ENCODE data around the gene SLC12A9. TPM values are rescaled to one million over a fixed set of nuclear protein-coding genes. Genes with fewer than 3 reads are reported as not detected.
"Not testable (repeated sequence)": the region's sequence is repeated elsewhere in the genome, so short reads cannot be mapped to it uniquely, and the experiment has no call there.

The SLC12A9 gene
- total and polyA plus RNA-seq, 5 donors from 2014 or later = 5.7 to 42.7 (median 6.3) TPM

- ATAC-seq (ENCODE audit: low read depth in 2 of 2) (no peak), DNase-seq (no peak)
- Histone ChIP-seq H3K4me3 (ENCODE audit: low read depth, low read length) (no peak overlapping the region), H3K36me3 (ENCODE audit: control insufficient read depth, insufficient read depth, low read length) (no peaks in the 10 kb centered on the region), H3K27me3 (ENCODE audit: control insufficient read depth, insufficient read depth, low read length) (peaks cover 13% of the 10 kb centered on the region), H3K9me3 (ENCODE audit: control insufficient read depth in 2 of 2, low read length in 2 of 2) (no peaks in the 10 kb centered on the region), H3K27ac (ENCODE audit: insufficient read depth, low read length, poor library complexity, severe bottlenecking) (no peak overlapping the region), H3K4me1 (ENCODE audit: control insufficient read depth, insufficient read depth, low read length, poor library complexity, severe bottlenecking) (peaks cover 14% of the 10 kb centered on the region)
- Mint-ChIP-seq H3K27me3 (peaks cover 44% of the 10 kb centered on the region), H3K9me3 (peaks cover 0 to 6% (median 0%) of the 10 kb centered on the region in 7 donors), H3K27ac (peak overlapping the region in 1 of 3 donors; percentile 57), H3K4me3 (no peak overlapping the region), H3K36me3 (peaks cover 4% of the 10 kb centered on the region), H3K4me1 (peaks cover 0 to 10% (median 4%) of the 10 kb centered on the region in 4 donors)
These were observed 48.5 kb downstream of the SLC12A9 start for GRCh38 chr7:100900978-100901377.

GRCh38 chr7:100901921-100902332, 49.4 kb downstream of the SLC12A9 start:
- no peak for DNase-seq
- H3K27me3 ChIP-seq (ENCODE audit: control insufficient read depth, insufficient read depth, low read length) = peaks cover 8% of the 10 kb centered on the region
- H3K4me1 ChIP-seq (ENCODE audit: control insufficient read depth, insufficient read depth, low read length, poor library complexity, severe bottlenecking) = peaks cover 5% of the 10 kb centered on the region
- peaks cover 4% of the 10 kb centered on the region for H3K36me3 Mint-ChIP-seq
- no peak overlapping the region for H3K27ac ChIP-seq (ENCODE audit: insufficient read depth, low read length, poor library complexity, severe bottlenecking)
- peaks cover 0 to 5% (median 0%) of the 10 kb centered on the region in 7 donors for H3K9me3 Mint-ChIP-seq
- peaks cover 0 to 5% (median 0%) of the 10 kb centered on the region in 4 donors for H3K4me1 Mint-ChIP-seq
- H3K4me3 ChIP-seq (ENCODE audit: low read depth, low read length) = no peak overlapping the region
- ATAC-seq (ENCODE audit: low read depth in 2 of 2) = no peak
- no peak overlapping the region for H3K4me3 Mint-ChIP-seq
- H3K27ac Mint-ChIP-seq = no peak overlapping the region
- no peaks in the 10 kb centered on the region for H3K9me3 ChIP-seq (ENCODE audit: control insufficient read depth in 2 of 2, low read length in 2 of 2)
- no peaks in the 10 kb centered on the region for H3K36me3 ChIP-seq (ENCODE audit: control insufficient read depth, insufficient read depth, low read length)
- peaks cover 38% of the 10 kb centered on the region for H3K27me3 Mint-ChIP-seq

GRCh38 chr7:100902638-100903037, 50.1 kb downstream of the SLC12A9 start:
- peaks cover 32% of the 10 kb centered on the region for H3K27me3 Mint-ChIP-seq
- H3K9me3 ChIP-seq (ENCODE audit: control insufficient read depth in 2 of 2, low read length in 2 of 2) = no peaks in the 10 kb centered on the region

DNA sequence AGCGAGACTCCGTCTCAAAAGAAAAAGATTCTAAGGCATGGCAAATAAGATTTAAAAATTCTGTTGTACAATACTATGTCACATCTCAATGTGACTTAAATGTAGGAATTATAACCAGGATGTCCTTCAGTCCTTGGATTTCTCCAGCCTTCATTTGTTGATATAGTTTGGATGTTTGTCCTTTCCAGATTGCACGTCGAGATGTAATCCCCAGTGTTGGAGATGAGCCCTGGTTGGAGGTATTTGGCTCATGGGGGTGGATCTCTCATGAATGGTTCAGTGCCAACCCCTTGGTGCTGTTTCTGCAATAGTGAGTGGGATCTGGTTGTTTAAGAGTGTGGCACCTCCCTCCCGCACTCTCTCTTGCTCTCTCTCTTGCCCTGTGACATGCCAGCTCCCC, 56.0 kb downstream of the SLC12A9 start:
- no peak for ATAC-seq (ENCODE audit: low read depth in 2 of 2)

More at GRCh38 chr7:100902638-100903037, 50.1 kb downstream of the SLC12A9 start:
- Histone ChIP-seq H3K27ac (ENCODE audit: insufficient read depth, low read length, poor library complexity, severe bottlenecking) (no peak overlapping the region), H3K27me3 (ENCODE audit: control insufficient read depth, insufficient read depth, low read length) (peaks cover 5% of the 10 kb centered on the region), H3K36me3 (ENCODE audit: control insufficient read depth, insufficient read depth, low read length) (no peaks in the 10 kb centered on the region), H3K4me1 (ENCODE audit: control insufficient read depth, insufficient read depth, low read length, poor library complexity, severe bottlenecking) (no peaks in the 10 kb centered on the region), H3K4me3 (ENCODE audit: low read depth, low read length) (no peak overlapping the region)
- DNase-seq (no peak), ATAC-seq (ENCODE audit: low read depth in 2 of 2) (no peak)
- Mint-ChIP-seq H3K27ac (no peak overlapping the region), H3K4me1 (peaks cover 0 to 2% (median 0%) of the 10 kb centered on the region in 4 donors), H3K36me3 (peaks cover 4% of the 10 kb centered on the region), H3K4me3 (no peak overlapping the region), H3K9me3 (peaks cover 0 to 5% (median 0%) of the 10 kb centered on the region in 7 donors)

GRCh38 chr7:100910443-100910842, 57.9 kb downstream of the SLC12A9 start:
- not testable (repeated sequence) for DNase-seq; H3K27me3 ChIP-seq (ENCODE audit: control insufficient read depth, insufficient read depth, low read length); ATAC-seq (ENCODE audit: low read depth in 2 of 2); H3K4me3 ChIP-seq (ENCODE audit: low read depth, low read length); H3K27ac Mint-ChIP-seq; H3K9me3 Mint-ChIP-seq; H3K4me1 Mint-ChIP-seq; H3K36me3 ChIP-seq (ENCODE audit: control insufficient read depth, insufficient read depth, low read length); H3K9me3 ChIP-seq (ENCODE audit: control insufficient read depth in 2 of 2, low read length in 2 of 2); H3K4me1 ChIP-seq (ENCODE audit: control insufficient read depth, insufficient read depth, low read length, poor library complexity, severe bottlenecking); H3K4me3 Mint-ChIP-seq; H3K36me3 Mint-ChIP-seq; H3K27ac ChIP-seq (ENCODE audit: insufficient read depth, low read length, poor library complexity, severe bottlenecking)
- H3K27me3 Mint-ChIP-seq = peaks cover 20% of the 10 kb centered on the region

More for the DNA sequence above, 56.0 kb downstream of the SLC12A9 start:
- H3K27me3 Mint-ChIP-seq = peaks cover 18% of the 10 kb centered on the region
- no peak overlapping the region for H3K27ac ChIP-seq (ENCODE audit: insufficient read depth, low read length, poor library complexity, severe bottlenecking)
- no peak for DNase-seq
- no peaks in the 10 kb centered on the region for H3K27me3 ChIP-seq (ENCODE audit: control insufficient read depth, insufficient read depth, low read length)
- H3K4me1 ChIP-seq (ENCODE audit: control insufficient read depth, insufficient read depth, low read length, poor library complexity, severe bottlenecking) = no peaks in the 10 kb centered on the region
- no peak overlapping the region for H3K27ac Mint-ChIP-seq
- H3K36me3 ChIP-seq (ENCODE audit: control insufficient read depth, insufficient read depth, low read length) = no peaks in the 10 kb centered on the region
- no peak overlapping the region for H3K4me3 Mint-ChIP-seq
- H3K36me3 Mint-ChIP-seq = no peaks in the 10 kb centered on the region
- H3K9me3 ChIP-seq (ENCODE audit: control insufficient read depth in 2 of 2, low read length in 2 of 2) = no peaks in the 10 kb centered on the region
- H3K4me3 ChIP-seq (ENCODE audit: low read depth, low read length) = no peak overlapping the region
- peaks cover 0 to 5% (median 0%) of the 10 kb centered on the region in 4 donors for H3K4me1 Mint-ChIP-seq
- H3K9me3 Mint-ChIP-seq = no peaks in the 10 kb centered on the region

DNA sequence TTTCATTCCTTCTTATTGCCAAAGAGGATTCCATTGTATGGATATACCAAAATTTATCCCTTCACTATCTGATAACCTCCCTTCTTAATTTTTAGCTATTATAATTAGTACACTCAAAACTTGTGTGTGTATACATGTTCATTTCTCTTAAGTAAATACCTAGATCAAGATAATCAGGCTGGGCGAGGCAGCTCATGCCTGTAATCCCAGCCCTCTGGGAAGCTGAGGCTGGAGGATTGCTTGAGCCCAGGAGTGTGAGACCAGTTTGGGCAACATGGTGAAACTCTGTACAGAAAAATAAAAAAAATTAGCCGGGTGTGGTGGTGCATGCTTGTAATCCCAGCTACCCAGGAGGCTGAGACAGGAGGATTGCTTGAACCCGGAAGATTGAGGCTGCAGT, 59.0 kb downstream of the SLC12A9 start:
- Mint-ChIP-seq H3K9me3 (peaks cover 0 to 2% (median 0%) of the 10 kb centered on the region in 7 donors), H3K36me3 (no peaks in the 10 kb centered on the region), H3K27me3 (peaks cover 28% of the 10 kb centered on the region), H3K4me3 (no peak overlapping the region), H3K4me1 (peaks cover 0 to 5% (median 0%) of the 10 kb centered on the region in 4 donors), H3K27ac (no peak overlapping the region)
- DNase-seq = no peak
- Histone ChIP-seq H3K9me3 (ENCODE audit: control insufficient read depth in 2 of 2, low read length in 2 of 2) (no peaks in the 10 kb centered on the region), H3K27ac (ENCODE audit: insufficient read depth, low read length, poor library complexity, severe bottlenecking) (no peak overlapping the region), H3K27me3 (ENCODE audit: control insufficient read depth, insufficient read depth, low read length) (no peaks in the 10 kb centered on the region), H3K4me3 (ENCODE audit: low read depth, low read length) (no peak overlapping the region), H3K36me3 (ENCODE audit: control insufficient read depth, insufficient read depth, low read length) (no peaks in the 10 kb centered on the region), H3K4me1 (ENCODE audit: control insufficient read depth, insufficient read depth, low read length, poor library complexity, severe bottlenecking) (no peaks in the 10 kb centered on the region)
- no peak for ATAC-seq (ENCODE audit: low read depth in 2 of 2)

DNA sequence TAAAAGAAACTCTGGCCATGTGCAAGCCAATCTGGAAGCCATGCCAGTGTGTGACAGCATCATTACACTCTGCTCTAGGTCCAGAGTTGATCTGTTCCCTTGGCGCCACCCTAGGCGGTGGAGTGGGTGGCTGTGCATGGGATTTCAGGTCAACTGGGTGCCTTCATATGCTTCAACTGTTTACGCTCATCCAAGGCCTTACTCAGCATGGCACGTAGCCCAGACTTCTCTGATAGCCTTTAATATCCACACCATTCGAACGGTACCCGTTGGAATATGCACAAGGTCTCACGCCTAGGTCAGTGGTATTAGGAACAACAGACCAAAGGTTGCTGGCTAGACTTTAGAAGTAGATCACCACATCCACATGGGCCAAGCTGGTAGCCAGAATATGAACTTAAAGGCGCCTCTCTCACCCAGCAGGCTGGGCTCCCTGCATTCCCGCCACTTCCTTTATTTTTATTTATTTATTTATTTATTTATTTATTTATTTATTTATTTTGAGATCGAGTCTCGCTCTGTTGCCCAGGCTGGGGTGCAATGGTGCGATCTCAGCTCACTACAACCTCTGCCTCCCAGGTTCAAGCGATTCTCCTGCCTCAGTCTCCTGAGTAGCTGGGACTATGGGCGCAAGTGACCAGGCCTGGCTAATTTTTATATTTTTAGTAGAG, 61.8 kb downstream of the SLC12A9 start:
- peaks cover 0 to 5% (median 0%) of the 10 kb centered on the region in 4 donors for H3K4me1 Mint-ChIP-seq
- H3K27me3 ChIP-seq (ENCODE audit: control insufficient read depth, insufficient read depth, low read length) = no peaks in the 10 kb centered on the region
- H3K36me3 Mint-ChIP-seq = no peaks in the 10 kb centered on the region
- DNase-seq (no peak), ATAC-seq (ENCODE audit: low read depth in 2 of 2) (no peak)
- H3K4me3 ChIP-seq (ENCODE audit: low read depth, low read length) = no peak overlapping the region
- no peak overlapping the region for H3K4me3 Mint-ChIP-seq
- peaks cover 0 to 2% (median 0%) of the 10 kb centered on the region in 7 donors for H3K9me3 Mint-ChIP-seq
- H3K27me3 Mint-ChIP-seq = peaks cover 28% of the 10 kb centered on the region
- no peaks in the 10 kb centered on the region for H3K36me3 ChIP-seq (ENCODE audit: control insufficient read depth, insufficient read depth, low read length)
- H3K27ac ChIP-seq (ENCODE audit: insufficient read depth, low read length, poor library complexity, severe bottlenecking) = no peak overlapping the region
- H3K27ac Mint-ChIP-seq = peak overlapping the region in 1 of 3 donors; percentile 74
- H3K4me1 ChIP-seq (ENCODE audit: control insufficient read depth, insufficient read depth, low read length, poor library complexity, severe bottlenecking) = no peaks in the 10 kb centered on the region
- H3K9me3 ChIP-seq (ENCODE audit: control insufficient read depth in 2 of 2, low read length in 2 of 2) = no peaks in the 10 kb centered on the region
